Activated effector memory CD4-positive, alpha-beta T cell treated with anti-CD3 and anti-CD28 coated beads, Interleukin-2, amount 50 U/mL, for 16 hours (primary cell): ENCODE results near the gene DLGAP4.

Experiments
- DNase-seq: peaks from one replicate; pipeline ENCODE4 v3.0.0-alpha.2; 2020

The DLGAP4 gene

DNA sequence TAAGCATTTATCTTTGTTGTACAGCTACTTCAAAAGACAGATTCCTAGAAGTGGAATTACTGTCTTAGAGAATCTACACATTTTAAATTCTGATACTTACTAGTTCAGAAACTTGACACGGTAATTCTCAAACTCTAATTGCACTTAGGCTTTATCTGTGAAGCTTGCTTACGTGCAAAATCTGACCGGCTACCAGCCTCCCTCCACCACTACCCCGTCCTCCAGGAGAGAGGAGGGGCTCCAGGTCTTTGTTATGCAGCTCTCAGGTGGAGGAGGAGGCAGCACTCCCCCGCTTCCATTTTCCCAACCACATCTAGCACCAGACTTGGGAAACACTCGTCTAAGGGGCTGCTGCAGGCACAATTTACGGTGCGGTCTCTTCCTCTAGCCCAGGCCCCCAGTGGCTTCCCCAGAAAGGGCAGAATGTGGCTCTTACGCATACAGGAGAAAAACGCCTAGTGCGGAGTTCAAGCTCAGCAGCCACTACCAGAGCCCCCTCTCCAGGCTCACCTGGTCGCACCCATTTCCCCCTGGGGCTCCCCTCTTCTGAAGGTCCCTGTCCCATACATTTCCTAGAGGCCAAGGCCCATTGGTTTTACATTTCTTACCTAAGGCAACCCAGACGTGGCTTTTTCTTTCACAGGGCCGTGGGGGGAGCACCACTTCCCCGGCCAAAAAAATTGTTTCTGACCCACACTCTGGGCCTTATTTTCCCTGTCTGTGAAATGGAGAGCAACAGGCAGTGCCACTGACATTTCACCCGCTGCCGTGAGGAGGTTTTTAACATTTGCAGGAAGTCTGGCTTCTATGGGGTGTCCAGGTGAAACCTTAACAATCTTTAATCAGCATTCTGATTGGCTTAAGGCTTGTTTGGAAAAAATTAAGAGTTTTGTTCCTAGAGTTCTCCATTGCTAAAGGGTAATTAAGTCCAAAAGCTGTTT is 265.7 kb downstream of the DLGAP4 start:
- DNase-seq: no peak

GRCh38 chr20:36572701-36573102 is 266.6 kb downstream of the DLGAP4 start:
- peak; percentile 88 for DNase-seq

DNA sequence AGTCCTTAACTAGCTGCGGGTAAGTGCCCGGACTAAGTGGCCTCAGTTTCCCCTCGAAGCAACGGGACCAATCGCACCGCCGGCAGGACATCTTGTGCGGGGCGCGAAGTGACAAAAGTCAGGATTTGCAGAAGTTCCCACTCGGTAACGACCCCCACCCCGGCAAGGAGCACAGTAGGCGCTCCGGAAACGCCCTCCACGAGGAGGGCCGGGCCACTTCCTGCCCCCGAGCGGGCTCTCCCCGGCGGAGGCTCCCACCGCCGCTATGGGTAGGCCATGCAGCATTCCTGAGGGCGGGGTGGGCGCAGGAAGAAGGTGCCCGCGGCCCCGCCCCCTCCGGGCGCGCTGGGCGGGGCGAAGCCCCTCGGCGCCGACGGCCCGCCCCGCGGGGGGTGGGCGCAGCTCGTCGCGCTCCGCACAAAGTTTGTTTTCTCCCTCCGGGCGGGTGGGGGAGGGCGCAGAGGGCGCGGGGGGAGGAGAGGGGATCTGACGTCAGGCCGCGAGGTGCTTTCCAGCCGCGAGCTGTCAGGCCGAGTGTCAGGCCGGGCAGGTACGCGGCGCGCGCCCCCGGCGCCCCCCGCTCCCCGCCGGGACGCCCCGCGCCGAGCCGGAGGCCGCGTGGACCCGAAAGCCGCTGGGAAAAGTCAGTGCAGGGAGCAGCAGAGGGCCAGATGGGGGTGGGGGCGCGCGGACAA is 267.1 kb downstream of the DLGAP4 start, which contains the start of gene TGIF2:
TSS of gene TGIF2 (plus strand) at position 495 of the 695 bp plus-strand sequence. CDS start 5,178 bp downstream, outside the sequence.
- peak; percentile 94 for DNase-seq

GRCh38 chr20:36573798-36574365 is 267.7 kb downstream of the DLGAP4 start:
- DNase-seq: peak; percentile 78

- peak; percentile 84 for DNase-seq
Measured at GRCh38 chr20:36574366-36575135, 268.4 kb downstream of the DLGAP4 start.

DNA sequence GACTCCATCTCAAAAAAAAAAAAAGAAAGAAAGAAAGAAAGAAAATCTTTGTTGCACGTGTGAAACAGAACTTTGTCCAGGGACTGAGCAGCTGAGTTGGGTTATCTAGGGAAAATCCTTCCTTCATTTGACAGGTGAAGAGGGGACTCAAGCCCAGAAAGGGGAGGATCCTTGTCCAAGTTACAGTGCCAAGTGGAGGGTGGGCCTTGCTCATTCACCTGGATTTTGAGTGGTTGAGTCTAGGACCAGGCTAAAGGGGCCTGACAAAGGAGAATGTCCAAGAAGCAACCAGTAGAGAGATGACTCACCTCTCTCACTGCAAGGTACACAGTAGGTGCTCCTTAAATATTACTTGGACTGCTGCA is 269.9 kb downstream of the DLGAP4 start:
- DNase-seq: no peak
